GM12878 (cell line): ENCODE results near the gene PRKCQ. TPM values are rescaled to one million over a fixed set of nuclear protein-coding genes. Genes with fewer than 3 reads are reported as not detected.

Source experiments
- CUX1 ChIP-seq: IDR thresholded peaks from 2 replicates; pipeline ENCODE4 v1.6.1; 2012; ENCODE audit warnings: improper control_type of control experiment, low read depth, low read length; ENCODE audit not compliant: insufficient replicate concordance
- ELK1 ChIP-seq: IDR thresholded peaks from 2 replicates; pipeline ENCODE4 v1.6.1; 2012; ENCODE audit warnings: low read depth, low read length, improper control_type of control experiment
- NBN ChIP-seq: fragments of 450-650 bp; IDR thresholded peaks from 2 replicates; pipeline ENCODE4 v1.6.1; 2016
- TCF12 ChIP-seq: IDR thresholded peaks from 2 replicates; pipeline ENCODE4 v1.6.1; 2011; ENCODE audit warnings: low read depth, mild to moderate bottlenecking, low read length
- ZNF274 ChIP-seq: IDR thresholded peaks from one replicate; pipeline ENCODE4 v1.8.0; 2011; ENCODE audit not compliant: insufficient read length, insufficient read depth
- polyA plus RNA-seq, 11 experiments: library from polyadenylated mRNA; depleted of rRNA in 4 of 11; unstranded in 6 of 11; stranded (reverse) in 5 of 11; fragments of >200 nt; fragmentation: Nextera tagmentation in 4 of 11; fragmentation: Illumina TruSeq in 1 of 11; extraction: Ambion mirVana in 4 of 11; extraction: Trizol in 1 of 11; gene quantifications; 1 replicate in 1 of 11; 2 replicates in 10 of 11; pipeline versions ENCODE4 v1.2.1 to v1.2.3, GENCODE V29; 2011 to 2016; ENCODE audit warnings: inconsistent platforms in 2 of 11, missing spikeins in 2 of 11, low read depth in 1 of 11
- total RNA-seq, 4 experiments: library from RNA; depleted of rRNA in 3 of 4; stranded (reverse); fragments of >200 nt in 3 of 4; fragmentation: Illumina TruSeq in 1 of 4; extraction: Trizol in 1 of 4; gene quantifications; 2 replicates each; pipeline versions ENCODE4 v1.2.1 to v1.2.3, GENCODE V29; 2013 to 2021

The PRKCQ gene
- total and polyA plus RNA-seq, 10 of the 15 experiments (the other 5 are each of a cell fraction or from before 2014, with no cell fraction given): 0.26 to 8.9 (median 0.98) TPM

GRCh38 chr10:6518791-6519429, 61.2 kb downstream of the PRKCQ start (continued):
- TF ChIP-seq CUX1: no peak
- no peak for TF ChIP-seq TCF12
- TF ChIP-seq ELK1: no peak
- TF ChIP-seq ZNF274: no peak
- TF ChIP-seq NBN: no peak
